ENCODE measurements around the gene PKNOX1.

DNA sequence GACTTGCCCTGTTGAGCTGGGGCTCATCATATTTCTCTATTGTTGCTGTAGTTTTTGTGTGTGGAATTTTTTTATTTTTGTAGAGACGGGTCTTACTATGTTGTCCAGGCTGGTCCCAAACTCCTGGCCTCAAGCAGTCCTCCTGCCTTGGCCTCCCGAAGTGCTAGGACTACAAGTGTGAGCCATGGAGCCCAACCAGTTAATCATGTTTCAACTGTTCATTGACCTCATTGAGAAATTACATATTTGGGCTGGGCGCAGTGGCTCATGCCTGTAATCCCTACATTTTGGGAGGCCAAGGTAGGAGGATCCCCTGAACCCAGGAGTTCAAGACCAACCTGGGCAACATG is 9.2 kb upstream of the PKNOX1 start:
- TF ChIP-seq, protein P1, sequence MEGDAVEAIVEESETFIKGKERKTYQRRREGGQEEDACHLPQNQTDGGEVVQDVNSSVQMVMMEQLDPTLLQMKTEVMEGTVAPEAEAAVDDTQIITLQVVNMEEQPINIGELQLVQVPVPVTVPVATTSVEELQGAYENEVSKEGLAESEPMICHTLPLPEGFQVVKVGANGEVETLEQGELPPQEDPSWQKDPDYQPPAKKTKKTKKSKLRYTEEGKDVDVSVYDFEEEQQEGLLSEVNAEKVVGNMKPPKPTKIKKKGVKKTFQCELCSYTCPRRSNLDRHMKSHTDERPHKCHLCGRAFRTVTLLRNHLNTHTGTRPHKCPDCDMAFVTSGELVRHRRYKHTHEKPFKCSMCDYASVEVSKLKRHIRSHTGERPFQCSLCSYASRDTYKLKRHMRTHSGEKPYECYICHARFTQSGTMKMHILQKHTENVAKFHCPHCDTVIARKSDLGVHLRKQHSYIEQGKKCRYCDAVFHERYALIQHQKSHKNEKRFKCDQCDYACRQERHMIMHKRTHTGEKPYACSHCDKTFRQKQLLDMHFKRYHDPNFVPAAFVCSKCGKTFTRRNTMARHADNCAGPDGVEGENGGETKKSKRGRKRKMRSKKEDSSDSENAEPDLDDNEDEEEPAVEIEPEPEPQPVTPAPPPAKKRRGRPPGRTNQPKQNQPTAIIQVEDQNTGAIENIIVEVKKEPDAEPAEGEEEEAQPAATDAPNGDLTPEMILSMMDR (IDR thresholded peaks at IDR 0.05; ENCODE audit: insufficient read depth, low read length, poor library complexity, severe bottlenecking) = no peak
- no peak for TF ChIP-seq EZH2phosphoT487 (conservative IDR thresholded peaks at IDR 0.05; ENCODE audit: low read length)
